Measurements from ENCODE around the gene PPIP5K2. TPM values are rescaled to one million over a fixed set of nuclear protein-coding genes. Genes with fewer than 3 reads are reported as not detected.

Gene PPIP5K2
- total and polyA plus RNA-seq, 2 of the 8 experiments (the other 6 are each of a cell fraction or from before 2014, with no cell fraction given) = 14.8 to 46.6 TPM

DNA sequence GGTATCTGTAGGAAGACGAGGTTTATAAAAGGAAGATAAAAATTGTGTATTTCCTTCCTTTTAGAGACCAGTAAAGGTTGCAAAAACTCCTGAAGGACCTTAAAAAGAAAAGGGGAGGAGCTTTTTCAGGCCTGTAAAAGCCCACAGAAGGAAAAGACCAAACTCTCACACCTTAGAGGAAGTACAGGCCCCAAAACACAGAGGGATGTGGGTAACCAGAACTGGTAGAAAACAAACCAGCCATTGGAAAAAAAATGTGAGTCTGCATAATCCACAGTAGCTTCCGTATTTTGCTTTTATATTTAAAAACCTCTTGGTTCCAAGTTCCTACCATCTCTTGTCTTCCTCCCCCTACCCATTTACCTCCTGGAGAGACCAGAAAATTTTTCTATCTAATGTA, 8.6 kb upstream of the PPIP5K2 start:
- ChIA-PET POLR2A (ENCODE audit: partially characterized antibody) (interaction anchor here (1.9 kb wide), 1 partner anchor 9 kb away, joined by 7 read pairs; the partner anchor contains the start of genes GIN1 and PPIP5K2), CTCF (ENCODE audit: partially characterized antibody) (interaction anchor here (1.0 to 1.1 kb wide), 2 partner anchors 28 to 80 kb away, joined by 3 read pairs; no protein-coding TSS in a partner anchor)
- Histone ChIP-seq H2BK20ac (ENCODE audit: low read length) (no peak overlapping the region), H4K20me1 (replicated peaks in 1 of 2; ENCODE audit: control insufficient read depth in 1 of 2, insufficient read depth in 2 of 2, low read length in 2 of 2) (no peaks in the 10 kb centered on the region), H4K91ac (replicated peaks; ENCODE audit: insufficient read length, low read length) (no peak overlapping the region), H3K4ac (replicated peaks; ENCODE audit: insufficient read length, low read depth, low read length) (no peak overlapping the region), H3K27me3 (replicated peaks in 1 of 4; ENCODE audit: control insufficient read depth in 3 of 4, extremely low read depth in 1 of 4, insufficient read depth in 3 of 4, low read length in 3 of 4) (no peaks in the 10 kb centered on the region), H3K18ac (ENCODE audit: extremely low read depth, low read length) (no peak overlapping the region), H3K27ac (ENCODE audit: low read depth, low read length) (no peak overlapping the region), H3K14ac (ENCODE audit: insufficient read length) (no peak overlapping the region), H3K36me3 (ENCODE audit: control insufficient read depth in 2 of 4, insufficient read depth in 4 of 4, low read length in 3 of 4) (no peaks in the 10 kb centered on the region), H2BK15ac (ENCODE audit: low read length) (no peak overlapping the region), H4K8ac (ENCODE audit: extremely low read depth, insufficient read depth, low read length) (no peak overlapping the region), H2AFZ (ENCODE audit: low read length) (no peak overlapping the region), H3K56ac (replicated peaks; ENCODE audit: insufficient read length, low read depth, low read length) (no peak overlapping the region), H3K23me2 (ENCODE audit: low read depth, low read length) (no peaks in the 10 kb centered on the region), H3K79me2 (ENCODE audit: control insufficient read depth in 1 of 2, insufficient read depth in 2 of 2, low read length in 2 of 2) (peaks cover 0 to 23% of the 10 kb centered on the region in 2 experiments; a peak in 2 of 4 replicates), H3K9ac (replicated peaks in 1 of 4; ENCODE audit: extremely low read depth in 1 of 4, low read depth in 3 of 4, low read length in 3 of 4) (no peak overlapping the region), H3K4me1 (replicated peaks in 1 of 4; ENCODE audit: control insufficient read depth in 3 of 4, insufficient read depth in 4 of 4, low read length in 3 of 4) (no peaks in the 10 kb centered on the region), H2BK5ac (ENCODE audit: low read depth, low read length) (no peak overlapping the region), H3K79me1 (ENCODE audit: low read depth, low read length) (no peaks in the 10 kb centered on the region), H3K4me3 (ENCODE audit: extremely low read depth in 1 of 4, insufficient read depth in 2 of 4, low read depth in 3 of 4, low read length in 4 of 4) (no peak overlapping the region), H2BK12ac (ENCODE audit: low read depth, low read length) (no peak overlapping the region), H2BK120ac (replicated peaks; ENCODE audit: low read depth, low read length) (no peak overlapping the region), H2AK5ac (ENCODE audit: low read depth, low read length) (no peak overlapping the region), H3K4me2 (ENCODE audit: insufficient read depth in 1 of 2, low read depth in 2 of 2, low read length in 2 of 2) (no peak overlapping the region), H3K9me3 (ENCODE audit: insufficient read depth in 2 of 2, low read depth in 1 of 2, low read length in 1 of 2) (no peaks in the 10 kb centered on the region), H3K23ac (ENCODE audit: insufficient read length) (no peak overlapping the region), H4K5ac (ENCODE audit: insufficient read length, low read depth, low read length) (no peak overlapping the region)
- no peak for TF ChIP-seq CBX5 (IDR thresholded peaks at IDR 0.05; ENCODE audit: low read depth, low read length)
- TF ChIP-seq SP4 (IDR thresholded peaks at IDR 0.05; ENCODE audit: low read length) = no peak
- TF ChIP-seq, protein P1, sequence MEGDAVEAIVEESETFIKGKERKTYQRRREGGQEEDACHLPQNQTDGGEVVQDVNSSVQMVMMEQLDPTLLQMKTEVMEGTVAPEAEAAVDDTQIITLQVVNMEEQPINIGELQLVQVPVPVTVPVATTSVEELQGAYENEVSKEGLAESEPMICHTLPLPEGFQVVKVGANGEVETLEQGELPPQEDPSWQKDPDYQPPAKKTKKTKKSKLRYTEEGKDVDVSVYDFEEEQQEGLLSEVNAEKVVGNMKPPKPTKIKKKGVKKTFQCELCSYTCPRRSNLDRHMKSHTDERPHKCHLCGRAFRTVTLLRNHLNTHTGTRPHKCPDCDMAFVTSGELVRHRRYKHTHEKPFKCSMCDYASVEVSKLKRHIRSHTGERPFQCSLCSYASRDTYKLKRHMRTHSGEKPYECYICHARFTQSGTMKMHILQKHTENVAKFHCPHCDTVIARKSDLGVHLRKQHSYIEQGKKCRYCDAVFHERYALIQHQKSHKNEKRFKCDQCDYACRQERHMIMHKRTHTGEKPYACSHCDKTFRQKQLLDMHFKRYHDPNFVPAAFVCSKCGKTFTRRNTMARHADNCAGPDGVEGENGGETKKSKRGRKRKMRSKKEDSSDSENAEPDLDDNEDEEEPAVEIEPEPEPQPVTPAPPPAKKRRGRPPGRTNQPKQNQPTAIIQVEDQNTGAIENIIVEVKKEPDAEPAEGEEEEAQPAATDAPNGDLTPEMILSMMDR (IDR thresholded peaks at IDR 0.05; ENCODE audit: control extremely low read depth in 1 of 3, insufficient read depth in 1 of 3, low read depth in 1 of 3, low read length in 3 of 3) = no peak
- TF ChIP-seq POU5F1 (IDR thresholded peaks at IDR 0.05; ENCODE audit: low read depth, low read length) = no peak
- no peak for TF ChIP-seq KDM4A (IDR thresholded peaks at IDR 0.05; ENCODE audit: low read depth, low read length, severe bottlenecking)
- TF ChIP-seq KDM1A (IDR thresholded peaks at IDR 0.05; ENCODE audit: borderline replicate concordance, low read length) = no peak
- TF ChIP-seq TEAD4 (IDR thresholded peaks at IDR 0.05; ENCODE audit: low read depth, low read length) = no peak
- no peak for FAIRE-seq
- DNase-seq (ENCODE audit: low read depth in 1 of 2, low spot score in 2 of 2) = no peak
- 70% methylated on average over 2 of the region's 2 CpGs; no CpG with 5 or more reads in 1 of the 2 experiments for WGBS, 2 experiments (ENCODE audit: extremely low coverage in 1 of 2, insufficient coverage in 1 of 2, insufficient read length in 1 of 2, insufficient replicate concordance in 2 of 2, low coverage in 1 of 2, low lambda C conversion rate in 2 of 2, missing lambda C conversion rate in 1 of 2)

Data from H1 (cell line).